CD4-positive, alpha-beta T cell treated with Interferon gamma for 1 hour (primary cell): ENCODE measurements around the gene CLEC18B.
"Not testable (repeated sequence)": the region's sequence is repeated elsewhere in the genome, so short reads cannot be mapped to it uniquely, and the experiment has no call there.

Experiments used
- DNase-seq: peaks from one replicate; pipeline ENCODE4 v3.0.0-alpha.2; 2020

Gene CLEC18B

GRCh38 chr16:74420612-74421481 is at the start of gene CLEC18B:
CLEC18B (minus strand) TSS chr16:74421478; CDS start chr16:74421270, 208 bp downstream.
- DNase-seq = not testable (repeated sequence)

GRCh38 chr16:74469946-74470478 is 48.7 kb upstream of the CLEC18B start:
- DNase-seq = no peak

- no peak for DNase-seq
Observed at GRCh38 chr16:74468807-74469525, 47.7 kb upstream of the CLEC18B start.

GRCh38 chr16:74466872-74467271 is 45.6 kb upstream of the CLEC18B start:
- no peak for DNase-seq

GRCh38 chr16:74465851-74466685 is 44.8 kb upstream of the CLEC18B start:
- DNase-seq = no peak

- DNase-seq = no peak
Observed at GRCh38 chr16:74465281-74465680, 44.0 kb upstream of the CLEC18B start.

- DNase-seq = no peak
Observed at GRCh38 chr16:74463888-74464287, 42.6 kb upstream of the CLEC18B start.

- no peak for DNase-seq
Observed at GRCh38 chr16:74462361-74462760, 41.1 kb upstream of the CLEC18B start.

- no peak for DNase-seq
Observed at GRCh38 chr16:74461826-74462225, 40.5 kb upstream of the CLEC18B start.

GRCh38 chr16:74460542-74460941 is 39.3 kb upstream of the CLEC18B start:
- DNase-seq = no peak

- no peak for DNase-seq
Observed at GRCh38 chr16:74456290-74456625, 35.0 kb upstream of the CLEC18B start.

GRCh38 chr16:74455619-74456289 is 34.5 kb upstream of the CLEC18B start:
- no peak for DNase-seq

GRCh38 chr16:74455213-74455612 is 33.9 kb upstream of the CLEC18B start:
- no peak for DNase-seq

- DNase-seq = no peak
Observed at GRCh38 chr16:74451951-74452758, 30.9 kb upstream of the CLEC18B start.

- DNase-seq = no peak
Observed at GRCh38 chr16:74450967-74451760, 29.9 kb upstream of the CLEC18B start.

GRCh38 chr16:74450236-74450635 is 29.0 kb upstream of the CLEC18B start:
- DNase-seq = no peak

- no peak for DNase-seq
Observed at GRCh38 chr16:74449470-74449869, 28.2 kb upstream of the CLEC18B start.

GRCh38 chr16:74448990-74449389 is 27.7 kb upstream of the CLEC18B start:
- DNase-seq = peak; percentile 6

- no peak for DNase-seq
Observed at GRCh38 chr16:74447578-74447977, 26.3 kb upstream of the CLEC18B start.

GRCh38 chr16:74446866-74447265 is 25.6 kb upstream of the CLEC18B start:
- no peak for DNase-seq
